Breast epithelium (tissue), 3 donors: ENCODE results near the gene HADHB.

Source experiments
- CTCF ChIP-seq, 3 donors: fragments of 450-650 bp; IDR thresholded peaks; one replicate each; pipeline ENCODE4 v1.5.1; 2016 to 2017; ENCODE audit warnings: antibody characterized with exemption in 3 of 3, mild to moderate bottlenecking in 3 of 3, moderate library complexity in 3 of 3
- POLR2A ChIP-seq: fragments of 450-650 bp; IDR thresholded peaks from one replicate; pipeline ENCODE4 v1.6.1; 2016; ENCODE audit warnings: antibody characterized with exemption, mild to moderate bottlenecking, moderate library complexity
- POLR2AphosphoS5 ChIP-seq, 3 donors: sonication (generic); formaldehyde crosslinking; IDR thresholded peaks; one replicate each; pipeline ENCODE4 v1.6.1; 2017; ENCODE audit warnings: antibody characterized with exemption in 3 of 3

GRCh38 chr2:26330114-26330549 lies 85.4 kb downstream of the HADHB start:
- TF ChIP-seq CTCF (IDR thresholded peaks at IDR 0.05) (peak; percentile 77 to 94 (median 84)), POLR2A (no peak), POLR2AphosphoS5 (IDR thresholded peaks at IDR 0.05) (peak; percentile 33 to 69 (median 45))
